ENCODE data around the gene MEAF6.
"Not testable (repeated sequence)": the region's sequence is repeated elsewhere in the genome, so short reads cannot be mapped to it uniquely, and the experiment has no call there.

Gene MEAF6

GRCh38 chr1:37532418-37533156 lies 18.0 kb upstream of the MEAF6 start:
- not testable (repeated sequence) for DNase-seq (ENCODE audit: low read depth)

GRCh38 chr1:37529888-37530287 lies 15.3 kb upstream of the MEAF6 start:
- DNase-seq (ENCODE audit: low read depth): not testable (repeated sequence)

GRCh38 chr1:37519613-37520012 lies 5.0 kb upstream of the MEAF6 start:
- no peak for DNase-seq (ENCODE audit: low read depth)

- DNase-seq (ENCODE audit: low read depth): peak; percentile 36
Measured at GRCh38 chr1:37518929-37519328, 4.4 kb upstream of the MEAF6 start.

- DNase-seq (ENCODE audit: low read depth): not testable (repeated sequence)
Measured at GRCh38 chr1:37518241-37518640, 3.7 kb upstream of the MEAF6 start.

- DNase-seq (ENCODE audit: low read depth): no peak
Measured at GRCh38 chr1:37517569-37517968, 3.0 kb upstream of the MEAF6 start.

GRCh38 chr1:37515185-37516034 lies 844 bp upstream of the MEAF6 start:
- no peak for DNase-seq (ENCODE audit: low read depth)

GRCh38 chr1:37513795-37514349 lies 694 bp downstream of the MEAF6 start:
- peak; percentile 48 for DNase-seq (ENCODE audit: low read depth)

- no peak for DNase-seq (ENCODE audit: low read depth)
Measured at GRCh38 chr1:37509181-37509580, 5.4 kb downstream of the MEAF6 start.

GRCh38 chr1:37506740-37507139 lies 7.8 kb downstream of the MEAF6 start:
- no peak for DNase-seq (ENCODE audit: low read depth)

GRCh38 chr1:37502791-37503190 lies 11.8 kb downstream of the MEAF6 start:
- not testable (repeated sequence) for DNase-seq (ENCODE audit: low read depth)

GRCh38 chr1:37502104-37502503 lies 12.5 kb downstream of the MEAF6 start:
- no peak for DNase-seq (ENCODE audit: low read depth)

- no peak for DNase-seq (ENCODE audit: low read depth)
Measured at GRCh38 chr1:37501661-37502060, 12.9 kb downstream of the MEAF6 start.

GRCh38 chr1:37498872-37499617 lies 15.5 kb downstream of the MEAF6 start:
- DNase-seq (ENCODE audit: low read depth): no peak

- no peak for DNase-seq (ENCODE audit: low read depth)
Measured at GRCh38 chr1:37497832-37498231, 16.7 kb downstream of the MEAF6 start.

GRCh38 chr1:37495875-37496274 lies 18.7 kb downstream of the MEAF6 start:
- no peak for DNase-seq (ENCODE audit: low read depth)

- no peak for DNase-seq (ENCODE audit: low read depth)
Measured at GRCh38 chr1:37493336-37494098, 21.0 kb downstream of the MEAF6 start.

GRCh38 chr1:37487619-37487984 lies 27.0 kb downstream of the MEAF6 start:
- DNase-seq (ENCODE audit: low read depth): no peak

- peak; percentile 74 for DNase-seq (ENCODE audit: low read depth)
Measured at GRCh38 chr1:37486680-37487618, 27.6 kb downstream of the MEAF6 start.

GRCh38 chr1:37485902-37486679 lies 28.5 kb downstream of the MEAF6 start:
- no peak for DNase-seq (ENCODE audit: low read depth)

All from stimulated activated CD8-positive, alpha-beta memory T cell treated with anti-CD3 and anti-CD28 coated beads, Interleukin-4, amount 100 ng/mL, for 24 hours (primary cell).